Esophagus muscularis mucosa (tissue), 3 donors: ENCODE measurements around the gene PAF1.

Source experiments
- POLR2AphosphoS5 ChIP-seq, 2 donors: sonication (generic); formaldehyde crosslinking; IDR thresholded peaks; one replicate each; pipeline ENCODE4 v1.6.1; 2017; ENCODE audit warnings: antibody characterized with exemption in 2 of 2
- TF ChIP-seq, protein P1 (sequence below), 3 experiments: fragments of 200-600 bp in 2 of 3; fragments of 450-650 bp in 1 of 3; sonication (generic) in 2 of 3; IDR thresholded peaks; one replicate each; pipeline ENCODE4 v1.5.1; 2017 to 2019; ENCODE audit warnings: antibody characterized with exemption in 3 of 3, mild to moderate bottlenecking in 2 of 3, moderate library complexity in 1 of 3

- TF ChIP-seq, protein P1, sequence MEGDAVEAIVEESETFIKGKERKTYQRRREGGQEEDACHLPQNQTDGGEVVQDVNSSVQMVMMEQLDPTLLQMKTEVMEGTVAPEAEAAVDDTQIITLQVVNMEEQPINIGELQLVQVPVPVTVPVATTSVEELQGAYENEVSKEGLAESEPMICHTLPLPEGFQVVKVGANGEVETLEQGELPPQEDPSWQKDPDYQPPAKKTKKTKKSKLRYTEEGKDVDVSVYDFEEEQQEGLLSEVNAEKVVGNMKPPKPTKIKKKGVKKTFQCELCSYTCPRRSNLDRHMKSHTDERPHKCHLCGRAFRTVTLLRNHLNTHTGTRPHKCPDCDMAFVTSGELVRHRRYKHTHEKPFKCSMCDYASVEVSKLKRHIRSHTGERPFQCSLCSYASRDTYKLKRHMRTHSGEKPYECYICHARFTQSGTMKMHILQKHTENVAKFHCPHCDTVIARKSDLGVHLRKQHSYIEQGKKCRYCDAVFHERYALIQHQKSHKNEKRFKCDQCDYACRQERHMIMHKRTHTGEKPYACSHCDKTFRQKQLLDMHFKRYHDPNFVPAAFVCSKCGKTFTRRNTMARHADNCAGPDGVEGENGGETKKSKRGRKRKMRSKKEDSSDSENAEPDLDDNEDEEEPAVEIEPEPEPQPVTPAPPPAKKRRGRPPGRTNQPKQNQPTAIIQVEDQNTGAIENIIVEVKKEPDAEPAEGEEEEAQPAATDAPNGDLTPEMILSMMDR (IDR thresholded peaks at IDR 0.05), result no peak
- TF ChIP-seq POLR2AphosphoS5 (IDR thresholded peaks at IDR 0.05), result no peak
Observed at GRCh38 chr19:39381910-39382611, 8.8 kb downstream of the PAF1 start.
